Measurements from ENCODE around the gene RASAL2. TPM values are rescaled to one million over a fixed set of nuclear protein-coding genes. Genes with fewer than 3 reads are reported as not detected.

The RASAL2 gene
- total RNA-seq, 1 experiment from 2014 or later, result 36.8 TPM

DNA sequence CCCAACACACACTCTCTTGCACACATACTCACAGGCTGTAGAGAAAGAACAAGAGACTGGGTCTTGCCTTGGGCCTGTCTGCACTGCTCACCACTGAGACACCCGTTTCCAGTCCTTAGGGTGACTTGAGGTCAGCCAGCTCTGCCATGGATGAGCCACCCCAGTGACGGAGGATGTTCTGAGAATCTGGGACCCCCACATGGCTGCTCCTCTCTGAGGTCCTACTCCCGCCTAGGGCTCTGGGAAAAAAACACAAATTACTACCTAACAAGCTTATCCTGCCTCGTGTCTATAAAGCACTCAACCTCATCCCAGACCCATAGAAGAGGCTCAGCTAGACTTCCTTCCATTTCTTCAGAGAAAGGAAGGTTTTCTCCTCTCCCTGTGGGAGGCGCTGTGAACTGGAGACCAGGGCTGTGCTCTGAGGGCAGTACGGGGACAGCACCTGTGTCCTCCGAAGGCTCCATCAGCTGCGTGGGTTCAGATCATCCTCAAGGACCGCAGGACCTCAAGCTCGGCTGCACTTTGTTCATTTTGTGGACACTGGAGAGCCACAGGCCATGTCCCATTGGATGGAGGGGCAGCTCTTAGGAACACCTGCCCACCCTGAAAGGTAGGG, 407.1 kb downstream of the RASAL2 start:
- Histone ChIP-seq H3K4me1 (peaks cover under 1% of the 10 kb centered on the region; the same call in 1 of the 2 replicates), H3K36me3 (ENCODE audit: control insufficient read depth, insufficient read depth, low read length) (no peaks in the 10 kb centered on the region), H3K9me3 (no peaks in the 10 kb centered on the region), H3K4me3 (ENCODE audit: low read depth, low read length) (no peak overlapping the region), H3K27me3 (replicated peaks; ENCODE audit: control insufficient read depth, insufficient read depth, low read length) (no peaks in the 10 kb centered on the region)
- ChIA-PET CTCF (interaction anchor here (0.6 to 3.1 kb wide), 9 partner anchors 26 to 448 kb away, joined by 3 to 20 read pairs (median 3); no protein-coding TSS in a partner anchor), POLR2A (interaction anchor here (0.6 kb wide), 1 partner anchor 224 kb away, joined by 9 read pairs; no protein-coding TSS in a partner anchor)
- no peaks in the 10 kb centered on the region for H3K9me3 Mint-ChIP-seq (ENCODE audit: unreplicated experiment)
- TF ChIP-seq, protein P1, sequence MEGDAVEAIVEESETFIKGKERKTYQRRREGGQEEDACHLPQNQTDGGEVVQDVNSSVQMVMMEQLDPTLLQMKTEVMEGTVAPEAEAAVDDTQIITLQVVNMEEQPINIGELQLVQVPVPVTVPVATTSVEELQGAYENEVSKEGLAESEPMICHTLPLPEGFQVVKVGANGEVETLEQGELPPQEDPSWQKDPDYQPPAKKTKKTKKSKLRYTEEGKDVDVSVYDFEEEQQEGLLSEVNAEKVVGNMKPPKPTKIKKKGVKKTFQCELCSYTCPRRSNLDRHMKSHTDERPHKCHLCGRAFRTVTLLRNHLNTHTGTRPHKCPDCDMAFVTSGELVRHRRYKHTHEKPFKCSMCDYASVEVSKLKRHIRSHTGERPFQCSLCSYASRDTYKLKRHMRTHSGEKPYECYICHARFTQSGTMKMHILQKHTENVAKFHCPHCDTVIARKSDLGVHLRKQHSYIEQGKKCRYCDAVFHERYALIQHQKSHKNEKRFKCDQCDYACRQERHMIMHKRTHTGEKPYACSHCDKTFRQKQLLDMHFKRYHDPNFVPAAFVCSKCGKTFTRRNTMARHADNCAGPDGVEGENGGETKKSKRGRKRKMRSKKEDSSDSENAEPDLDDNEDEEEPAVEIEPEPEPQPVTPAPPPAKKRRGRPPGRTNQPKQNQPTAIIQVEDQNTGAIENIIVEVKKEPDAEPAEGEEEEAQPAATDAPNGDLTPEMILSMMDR (IDR thresholded peaks at IDR 0.05; ENCODE audit: insufficient read depth in 1 of 2, low read depth in 1 of 2, low read length in 1 of 2, severe bottlenecking in 1 of 2, unreplicated experiment in 1 of 2), result no peak
- intact Hi-C loops (cut with micrococcal nuclease; ENCODE audit: unreplicated experiment), result loop anchor here (2.0 to 10.0 kb wide), 4 partner anchors 30 to 546 kb away; no protein-coding TSS in a partner anchor
- BruUV-seq (replicated peaks), result no TSS peak
- DNase-seq, result no peak
- H3K4me3 Mint-ChIP-seq (ENCODE audit: unreplicated experiment), result no peak overlapping the region
- peaks cover 1% of the 10 kb centered on the region for H3K4me1 Mint-ChIP-seq (ENCODE audit: low read depth, unreplicated experiment)
- no peak overlapping the region for H3K27ac Mint-ChIP-seq (ENCODE audit: unreplicated experiment)
- no peaks in the 10 kb centered on the region for H3K27me3 Mint-ChIP-seq (ENCODE audit: insufficient read depth, unreplicated experiment)
- no peaks in the 10 kb centered on the region for H3K36me3 Mint-ChIP-seq (ENCODE audit: insufficient read depth, unreplicated experiment)

DNA sequence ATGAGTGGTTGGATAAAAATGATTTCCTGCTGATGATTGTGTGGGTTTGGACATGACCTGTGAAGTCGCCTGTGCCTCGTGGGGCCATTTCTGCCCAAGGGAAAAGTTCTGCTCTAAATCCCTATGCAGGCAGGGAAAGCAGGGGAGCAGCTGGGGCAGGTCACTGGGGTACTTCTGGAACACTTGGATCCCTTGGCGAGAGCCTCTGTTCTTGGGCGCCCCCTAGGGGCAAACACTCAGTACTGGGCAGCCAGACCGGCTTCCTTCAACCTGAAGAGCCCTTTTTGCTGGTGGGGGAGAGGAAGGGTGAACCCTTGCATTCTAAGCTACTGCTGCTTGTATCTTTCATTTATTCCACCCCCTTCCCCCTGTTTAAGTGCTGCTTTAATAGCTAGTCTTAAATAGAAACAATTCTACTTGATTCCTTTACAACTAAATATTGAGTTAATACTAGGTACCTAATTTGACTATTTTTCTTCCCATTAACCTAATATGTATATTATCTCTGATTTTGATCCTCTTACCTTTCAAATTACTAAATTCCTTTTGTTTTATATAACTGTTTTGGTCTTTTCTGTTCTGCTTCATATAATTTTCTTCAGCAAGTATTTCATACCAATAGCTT, 407.9 kb downstream of the RASAL2 start:
- no peaks in the 10 kb centered on the region for H3K27me3 Mint-ChIP-seq (ENCODE audit: insufficient read depth, unreplicated experiment)
- BruUV-seq (replicated peaks), result no TSS peak
- no peak overlapping the region for H3K4me3 ChIP-seq (ENCODE audit: low read depth, low read length)
- POLR2A ChIA-PET, result interaction anchor here (0.6 kb wide), 1 partner anchor 10 kb away, joined by 3 read pairs; no protein-coding TSS in a partner anchor
- H3K36me3 ChIP-seq (ENCODE audit: control insufficient read depth, insufficient read depth, low read length), result no peaks in the 10 kb centered on the region
- H3K9me3 ChIP-seq, result no peaks in the 10 kb centered on the region
- peaks cover 8% of the 10 kb centered on the region for H3K4me1 ChIP-seq
- H3K4me3 Mint-ChIP-seq (ENCODE audit: unreplicated experiment), result no peak overlapping the region
- intact Hi-C loops (cut with micrococcal nuclease; ENCODE audit: unreplicated experiment), result loop anchor here (2.0 to 10.0 kb wide), 4 partner anchors 31 to 547 kb away; no protein-coding TSS in a partner anchor
- no peak overlapping the region for H3K27ac Mint-ChIP-seq (ENCODE audit: unreplicated experiment)
- peak; percentile 75 to 86 for DNase-seq
- H3K9me3 Mint-ChIP-seq (ENCODE audit: unreplicated experiment), result no peaks in the 10 kb centered on the region
- CTCF ChIA-PET, result interaction anchor here (0.6 to 3.1 kb wide), 7 partner anchors 25 to 449 kb away, joined by 3 to 20 read pairs (median 3); no protein-coding TSS in a partner anchor
- H3K4me1 Mint-ChIP-seq (ENCODE audit: low read depth, unreplicated experiment), result peaks cover 9% of the 10 kb centered on the region
- H3K36me3 Mint-ChIP-seq (ENCODE audit: insufficient read depth, unreplicated experiment), result no peaks in the 10 kb centered on the region
- no peaks in the 10 kb centered on the region for H3K27me3 ChIP-seq (replicated peaks; ENCODE audit: control insufficient read depth, insufficient read depth, low read length)
- TF ChIP-seq, protein P1 (IDR thresholded peaks at IDR 0.05; ENCODE audit: insufficient read depth in 1 of 2, low read depth in 1 of 2, low read length in 1 of 2, severe bottlenecking in 1 of 2, unreplicated experiment in 1 of 2), result peak; percentile 88 to 95

DNA sequence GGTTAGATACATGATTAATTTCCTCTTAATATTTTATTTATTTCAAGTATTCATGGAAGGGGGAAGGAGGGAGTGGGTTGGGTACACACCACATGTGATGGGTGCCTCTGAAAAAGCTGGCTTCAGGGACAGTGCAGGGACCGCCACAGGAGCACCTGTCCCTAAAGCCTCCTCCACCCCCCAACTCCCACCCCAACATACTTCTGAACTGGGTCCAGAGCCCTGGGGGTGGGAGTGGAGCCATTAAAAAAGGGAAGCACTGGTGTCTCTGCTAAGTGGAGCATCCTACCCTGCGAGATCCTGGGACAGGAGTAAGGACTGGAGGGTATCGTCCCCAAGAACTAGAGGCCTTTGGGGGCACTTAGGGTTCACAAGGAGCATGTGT, 408.4 kb downstream of the RASAL2 start:
- no peak overlapping the region for H3K4me3 Mint-ChIP-seq (ENCODE audit: unreplicated experiment)
- intact Hi-C loops (cut with micrococcal nuclease; ENCODE audit: unreplicated experiment), result loop anchor here (10.0 kb wide), 1 partner anchor 548 kb away; no protein-coding TSS in a partner anchor
- no peak for DNase-seq

More for the DNA sequence above, 408.4 kb downstream of the RASAL2 start:
- Mint-ChIP-seq H3K4me1 (ENCODE audit: low read depth, unreplicated experiment) (peaks cover 14% of the 10 kb centered on the region), H3K27ac (ENCODE audit: unreplicated experiment) (no peak overlapping the region), H3K9me3 (ENCODE audit: unreplicated experiment) (no peaks in the 10 kb centered on the region), H3K27me3 (ENCODE audit: insufficient read depth, unreplicated experiment) (no peaks in the 10 kb centered on the region), H3K36me3 (ENCODE audit: insufficient read depth, unreplicated experiment) (no peaks in the 10 kb centered on the region)
- H3K9me3 ChIP-seq, result no peaks in the 10 kb centered on the region
- ChIA-PET CTCF (interaction anchor here (1.0 to 3.1 kb wide), 3 partner anchors 190 to 202 kb away, joined by 3 to 20 read pairs (median 4); no protein-coding TSS in a partner anchor), POLR2A (interaction anchor here (0.6 kb wide), 1 partner anchor 10 kb away, joined by 3 read pairs; no protein-coding TSS in a partner anchor)
- no TSS peak for BruUV-seq (replicated peaks)
- peaks cover 13% of the 10 kb centered on the region for H3K4me1 ChIP-seq
- H3K36me3 ChIP-seq (ENCODE audit: control insufficient read depth, insufficient read depth, low read length), result no peaks in the 10 kb centered on the region
- TF ChIP-seq, protein P1 (IDR thresholded peaks at IDR 0.05; ENCODE audit: insufficient read depth in 1 of 2, low read depth in 1 of 2, low read length in 1 of 2, severe bottlenecking in 1 of 2, unreplicated experiment in 1 of 2), result no peak
- no peaks in the 10 kb centered on the region for H3K27me3 ChIP-seq (replicated peaks; ENCODE audit: control insufficient read depth, insufficient read depth, low read length)
- no peak overlapping the region for H3K4me3 ChIP-seq (ENCODE audit: low read depth, low read length)
